Measurements from ENCODE around the gene ST8SIA6.

The ST8SIA6 gene

GRCh38 chr10:17431871-17432311, 22.5 kb downstream of the ST8SIA6 start:
- ChIA-PET POLR2A (no interaction called here), CTCF (interaction anchor here (0.5 to 1.9 kb wide), 16 partner anchors 10 to 1709 kb away, joined by 3 to 23 read pairs (median 4); no protein-coding TSS in a partner anchor)
- Histone ChIP-seq H3K9me3 (ENCODE audit: control insufficient read depth, insufficient read depth, low read depth, low read length) (no peaks in the 10 kb centered on the region), H3K36me3 (ENCODE audit: control insufficient read depth in 2 of 2, insufficient read depth in 1 of 2, low read length in 2 of 2) (no peaks in the 10 kb centered on the region), H3K27ac (ENCODE audit: extremely low read depth, low read depth, low read length) (no peak overlapping the region), H3K4me3 (ENCODE audit: low read depth, low read length) (no peak overlapping the region), H3K4me1 (ENCODE audit: control insufficient read depth, insufficient read depth, low read length) (no peaks in the 10 kb centered on the region)
- no peak for TF ChIP-seq ZNF658 (tag by site-specific recombination; IDR thresholded peaks at IDR 0.05)
- TF ChIP-seq ZNF132 (tag by site-specific recombination; IDR thresholded peaks at IDR 0.05; ENCODE audit: borderline replicate concordance): no peak
- no peak for TF ChIP-seq ZNF248 (tag by site-specific recombination; IDR thresholded peaks at IDR 0.05)
- TF ChIP-seq ZNF223 (tag by site-specific recombination; IDR thresholded peaks at IDR 0.05): no peak
- no peak for TF ChIP-seq ZSCAN16 (tag by site-specific recombination; IDR thresholded peaks at IDR 0.05)
- no peak for TF ChIP-seq GLI4 (tag by site-specific recombination; IDR thresholded peaks at IDR 0.05)

- H3K9me3 ChIP-seq (ENCODE audit: control insufficient read depth, insufficient read depth, low read depth, low read length): no peaks in the 10 kb centered on the region
- no peaks in the 10 kb centered on the region for H3K4me1 ChIP-seq (ENCODE audit: control insufficient read depth, insufficient read depth, low read length)
- no peak overlapping the region for H3K4me3 ChIP-seq (ENCODE audit: low read depth, low read length)
- H3K36me3 ChIP-seq (ENCODE audit: control insufficient read depth in 2 of 2, insufficient read depth in 1 of 2, low read length in 2 of 2): no peaks in the 10 kb centered on the region
- POLR2A ChIA-PET: no interaction called here
- no peak overlapping the region for H3K27ac ChIP-seq (ENCODE audit: extremely low read depth, low read depth, low read length)
- CTCF ChIA-PET: interaction anchor here (0.6 to 3.0 kb wide), 13 partner anchors 9 to 1267 kb away, joined by 3 to 16 read pairs (median 4); no protein-coding TSS in a partner anchor
- TF ChIP-seq ZBTB10 (tag by site-specific recombination; IDR thresholded peaks at IDR 0.05): no peak
- TF ChIP-seq ZNF692 (tag by site-specific recombination; IDR thresholded peaks at IDR 0.05): no peak
- no peak for TF ChIP-seq ZNF621 (tag by site-specific recombination; IDR thresholded peaks at IDR 0.05)
- TF ChIP-seq CTCF (tag by site-specific recombination; IDR thresholded peaks at IDR 0.05): peak; percentile 55
- no peak for TF ChIP-seq WT1 (tag by site-specific recombination; IDR thresholded peaks at IDR 0.05)
- TF ChIP-seq ZNF10 (tag by site-specific recombination; IDR thresholded peaks at IDR 0.05): no peak
- TF ChIP-seq KLF7 (tag by site-specific recombination; IDR thresholded peaks at IDR 0.05; ENCODE audit: borderline replicate concordance): no peak
- peak; percentile 79 for TF ChIP-seq ZNF654 (tag by site-specific recombination; IDR thresholded peaks at IDR 0.05; ENCODE audit: low read depth)
Measured at GRCh38 chr10:17430647-17431355, 23.6 kb downstream of the ST8SIA6 start.

- Histone ChIP-seq H3K27ac (ENCODE audit: extremely low read depth, low read depth, low read length) (no peak overlapping the region), H3K9me3 (ENCODE audit: control insufficient read depth, insufficient read depth, low read depth, low read length) (no peaks in the 10 kb centered on the region), H3K36me3 (ENCODE audit: control insufficient read depth in 2 of 2, insufficient read depth in 1 of 2, low read length in 2 of 2) (no peaks in the 10 kb centered on the region), H3K4me1 (ENCODE audit: control insufficient read depth, insufficient read depth, low read length) (no peaks in the 10 kb centered on the region), H3K4me3 (ENCODE audit: low read depth, low read length) (no peak overlapping the region)
- POLR2A ChIA-PET: no interaction called here
- CTCF ChIA-PET: interaction anchor here (0.6 to 3.0 kb wide), 14 partner anchors 10 to 739 kb away, joined by 3 to 16 read pairs (median 3); no protein-coding TSS in a partner anchor
- TF ChIP-seq ZNF175 (tag by site-specific recombination; IDR thresholded peaks at IDR 0.05) (no peak), GFI1B (tag by site-specific recombination; IDR thresholded peaks at IDR 0.05) (no peak), ZNF626 (tag by site-specific recombination; IDR thresholded peaks at IDR 0.05) (no peak), ZNF433 (tag by site-specific recombination; IDR thresholded peaks at IDR 0.05; ENCODE audit: low read depth) (no peak), ZNF549 (tag by site-specific recombination; IDR thresholded peaks at IDR 0.05) (no peak), ZSCAN30 (tag by site-specific recombination; IDR thresholded peaks at IDR 0.05) (no peak), ZNF521 (tag by site-specific recombination; IDR thresholded peaks at IDR 0.05) (no peak)
Measured at GRCh38 chr10:17429490-17429889, 24.9 kb downstream of the ST8SIA6 start.

Measured in HEK293 (cell line).